Dendritic cell treated with granulocyte-macrophage colony-stimulating factor and Interleukin-4, amounts not matched to agents 40 ng/mL and 50 ng/mL, for 4 days (primary cell): ENCODE data around the gene KCNB1.

ENCODE experiments used
- H3K27ac Mint-ChIP-seq: one replicate; pipeline ENCODE4 v1.8.0; 2022; ENCODE audit warnings: mild to moderate bottlenecking, mixed read lengths
- H3K27me3 Mint-ChIP-seq: one replicate; pipeline ENCODE4 v1.8.0; 2022; ENCODE audit warnings: mild to moderate bottlenecking, mixed read lengths
- H3K36me3 Mint-ChIP-seq: one replicate; pipeline ENCODE4 v1.8.0; 2022; ENCODE audit warnings: low read depth, mixed read lengths
- H3K4me1 Mint-ChIP-seq: one replicate; pipeline ENCODE4 v1.8.0; 2022; ENCODE audit warnings: low read depth, mixed read lengths
- H3K4me3 Mint-ChIP-seq: one replicate; pipeline ENCODE4 v1.8.0; 2022; ENCODE audit warnings: mild to moderate bottlenecking, moderate library complexity, mixed read lengths
- H3K9me3 Mint-ChIP-seq: one replicate; pipeline ENCODE4 v1.8.0; 2022; ENCODE audit warnings: mixed read lengths
- intact Hi-C: fragments of 100-400 bp; cut with micrococcal nuclease; formaldehyde crosslinking; loops from one replicate; pipeline ENCODE4 v1.15.0; 2022

KCNB1 gene

GRCh38 chr20:49511788-49512525 lies 29.5 kb upstream of the KCNB1 start:
- Mint-ChIP-seq H3K4me3 (no peak overlapping the region), H3K27me3 (peaks cover 25% of the 10 kb centered on the region), H3K27ac (no peak overlapping the region), H3K36me3 (no peaks in the 10 kb centered on the region), H3K9me3 (no peaks in the 10 kb centered on the region), H3K4me1 (no peaks in the 10 kb centered on the region)
- intact Hi-C loops, result no loop called here

- H3K36me3 Mint-ChIP-seq, result no peaks in the 10 kb centered on the region
- no peaks in the 10 kb centered on the region for H3K9me3 Mint-ChIP-seq
- H3K27me3 Mint-ChIP-seq, result peaks cover 35% of the 10 kb centered on the region
- no peak overlapping the region for H3K4me3 Mint-ChIP-seq
- intact Hi-C loops, result no loop called here
- H3K4me1 Mint-ChIP-seq, result no peaks in the 10 kb centered on the region
- H3K27ac Mint-ChIP-seq, result no peak overlapping the region
Measured at GRCh38 chr20:49510562-49511122, 28.2 kb upstream of the KCNB1 start.

GRCh38 chr20:49508435-49509199 lies 26.1 kb upstream of the KCNB1 start:
- no peaks in the 10 kb centered on the region for H3K36me3 Mint-ChIP-seq
- no peaks in the 10 kb centered on the region for H3K4me1 Mint-ChIP-seq
- no peaks in the 10 kb centered on the region for H3K9me3 Mint-ChIP-seq
- no peak overlapping the region for H3K4me3 Mint-ChIP-seq
- peaks cover 45% of the 10 kb centered on the region for H3K27me3 Mint-ChIP-seq
- intact Hi-C loops, result loop anchor here (1.0 kb wide), 1 partner anchor 174 kb away; no protein-coding TSS in a partner anchor
- no peak overlapping the region for H3K27ac Mint-ChIP-seq

GRCh38 chr20:49507741-49508434 lies 25.4 kb upstream of the KCNB1 start:
- Mint-ChIP-seq H3K36me3 (no peaks in the 10 kb centered on the region), H3K9me3 (no peaks in the 10 kb centered on the region), H3K4me1 (no peaks in the 10 kb centered on the region), H3K27ac (no peak overlapping the region), H3K27me3 (peaks cover 49% of the 10 kb centered on the region), H3K4me3 (no peak overlapping the region)
- intact Hi-C loops, result loop anchor here (1.0 kb wide), 1 partner anchor 174 kb away; no protein-coding TSS in a partner anchor

- no peak overlapping the region for H3K27ac Mint-ChIP-seq
- intact Hi-C loops, result no loop called here
- H3K36me3 Mint-ChIP-seq, result no peaks in the 10 kb centered on the region
- no peaks in the 10 kb centered on the region for H3K9me3 Mint-ChIP-seq
- no peak overlapping the region for H3K4me3 Mint-ChIP-seq
- no peaks in the 10 kb centered on the region for H3K4me1 Mint-ChIP-seq
- H3K27me3 Mint-ChIP-seq, result peaks cover 46% of the 10 kb centered on the region
Measured at GRCh38 chr20:49505518-49505917, 23.1 kb upstream of the KCNB1 start.

GRCh38 chr20:49503176-49503575 lies 20.7 kb upstream of the KCNB1 start:
- Mint-ChIP-seq H3K4me3 (no peak overlapping the region), H3K36me3 (no peaks in the 10 kb centered on the region), H3K27me3 (peaks cover 37% of the 10 kb centered on the region), H3K27ac (no peak overlapping the region), H3K9me3 (no peaks in the 10 kb centered on the region), H3K4me1 (no peaks in the 10 kb centered on the region)
- intact Hi-C loops, result no loop called here

GRCh38 chr20:49501917-49502316 lies 19.4 kb upstream of the KCNB1 start:
- H3K36me3 Mint-ChIP-seq, result no peaks in the 10 kb centered on the region
- H3K27me3 Mint-ChIP-seq, result peaks cover 35% of the 10 kb centered on the region
- no peaks in the 10 kb centered on the region for H3K4me1 Mint-ChIP-seq
- H3K9me3 Mint-ChIP-seq, result no peaks in the 10 kb centered on the region
- intact Hi-C loops, result no loop called here
- no peak overlapping the region for H3K4me3 Mint-ChIP-seq
- H3K27ac Mint-ChIP-seq, result no peak overlapping the region

- no peak overlapping the region for H3K4me3 Mint-ChIP-seq
- no peak overlapping the region for H3K27ac Mint-ChIP-seq
- H3K4me1 Mint-ChIP-seq, result no peaks in the 10 kb centered on the region
- intact Hi-C loops, result no loop called here
- peaks cover 20% of the 10 kb centered on the region for H3K27me3 Mint-ChIP-seq
- H3K36me3 Mint-ChIP-seq, result no peaks in the 10 kb centered on the region
- no peaks in the 10 kb centered on the region for H3K9me3 Mint-ChIP-seq
Measured at GRCh38 chr20:49497398-49497669, 14.9 kb upstream of the KCNB1 start.

- H3K9me3 Mint-ChIP-seq, result no peaks in the 10 kb centered on the region
- H3K36me3 Mint-ChIP-seq, result no peaks in the 10 kb centered on the region
- H3K4me1 Mint-ChIP-seq, result no peaks in the 10 kb centered on the region
- H3K27me3 Mint-ChIP-seq, result peaks cover 20% of the 10 kb centered on the region
- H3K4me3 Mint-ChIP-seq, result no peak overlapping the region
- intact Hi-C loops, result no loop called here
- H3K27ac Mint-ChIP-seq, result no peak overlapping the region
Measured at GRCh38 chr20:49496553-49497397, 14.3 kb upstream of the KCNB1 start.

GRCh38 chr20:49496043-49496442 lies 13.6 kb upstream of the KCNB1 start:
- no peaks in the 10 kb centered on the region for H3K4me1 Mint-ChIP-seq
- H3K36me3 Mint-ChIP-seq, result no peaks in the 10 kb centered on the region
- H3K27me3 Mint-ChIP-seq, result peaks cover 20% of the 10 kb centered on the region
- H3K27ac Mint-ChIP-seq, result no peak overlapping the region
- intact Hi-C loops, result no loop called here
- no peak overlapping the region for H3K4me3 Mint-ChIP-seq
- no peaks in the 10 kb centered on the region for H3K9me3 Mint-ChIP-seq

GRCh38 chr20:49490689-49491088 lies 8.2 kb upstream of the KCNB1 start:
- Mint-ChIP-seq H3K36me3 (no peaks in the 10 kb centered on the region), H3K4me3 (no peak overlapping the region), H3K27ac (no peak overlapping the region), H3K27me3 (peaks cover 36% of the 10 kb centered on the region), H3K9me3 (no peaks in the 10 kb centered on the region), H3K4me1 (no peaks in the 10 kb centered on the region)
- intact Hi-C loops, result no loop called here

GRCh38 chr20:49489688-49490087 lies 7.2 kb upstream of the KCNB1 start:
- peaks cover 45% of the 10 kb centered on the region for H3K27me3 Mint-ChIP-seq
- H3K27ac Mint-ChIP-seq, result no peak overlapping the region
- no peaks in the 10 kb centered on the region for H3K4me1 Mint-ChIP-seq
- H3K36me3 Mint-ChIP-seq, result no peaks in the 10 kb centered on the region
- intact Hi-C loops, result loop anchor here (10.0 kb wide), 1 partner anchor 105 kb away; no protein-coding TSS in a partner anchor
- no peak overlapping the region for H3K4me3 Mint-ChIP-seq
- no peaks in the 10 kb centered on the region for H3K9me3 Mint-ChIP-seq

GRCh38 chr20:49486064-49486463 lies 3.6 kb upstream of the KCNB1 start:
- H3K36me3 Mint-ChIP-seq, result no peaks in the 10 kb centered on the region
- no peaks in the 10 kb centered on the region for H3K9me3 Mint-ChIP-seq
- no peak overlapping the region for H3K4me3 Mint-ChIP-seq
- H3K27ac Mint-ChIP-seq, result no peak overlapping the region
- H3K27me3 Mint-ChIP-seq, result peaks cover 74% of the 10 kb centered on the region
- H3K4me1 Mint-ChIP-seq, result peaks cover 8% of the 10 kb centered on the region
- intact Hi-C loops, result loop anchor here (10.0 kb wide), 1 partner anchor 101 kb away; no protein-coding TSS in a partner anchor
